BLaER1 treated with 17β-estradiol and CSF1 and Interleukin-3, amounts not matched to agents 10 nM and 100 nM (cell line): ENCODE results near the gene SLC35D2.
A peak's percentile ranks its signal among the peaks of the same experiment; 100 is the strongest.

ENCODE experiments used
- H3K27ac ChIP-seq, 11 experiments: shearing (Covaris generic); formaldehyde crosslinking; 2 replicates each; pipeline ENCODE4 v1.8.1; 2022
- H3K27me3 ChIP-seq, 11 experiments: shearing (Covaris generic); formaldehyde crosslinking; 2 replicates each; pipeline ENCODE4 v1.8.1; 2022
- H3K36me3 ChIP-seq, 11 experiments: shearing (Covaris generic); formaldehyde crosslinking; 2 replicates each; pipeline ENCODE4 v1.8.1; 2022
- H3K4me1 ChIP-seq, 10 experiments: shearing (Covaris generic); formaldehyde crosslinking; 2 replicates each; pipeline ENCODE4 v1.8.1; 2022
- H3K4me2 ChIP-seq, 11 experiments: shearing (Covaris generic); formaldehyde crosslinking; 2 replicates each; pipeline ENCODE4 v1.8.1; 2022
- H3K4me3 ChIP-seq, 10 experiments: shearing (Covaris generic); formaldehyde crosslinking; 2 replicates each; pipeline ENCODE4 v1.8.1; 2022
- H3K9ac ChIP-seq, 11 experiments: shearing (Covaris generic); formaldehyde crosslinking; 2 replicates each; pipeline ENCODE4 v1.8.1; 2022
- H3K9me3 ChIP-seq, 11 experiments: shearing (Covaris generic); formaldehyde crosslinking; replicated peaks in 1 of 11; 2 replicates each; pipeline ENCODE4 v1.8.1; 2022
- H4K20me1 ChIP-seq, 11 experiments: shearing (Covaris generic); formaldehyde crosslinking; 2 replicates each; pipeline ENCODE4 v1.8.1; 2022
- Cebpa-rat ChIP-seq, 11 experiments: shearing (Covaris generic); IDR thresholded peaks; 2 replicates each; pipeline ENCODE4 v1.8.1; 2022

The SLC35D2 gene

GRCh38 chr9:96418920-96419690 lies 35.6 kb upstream of the SLC35D2 start:
- H3K4me2 ChIP-seq = peak overlapping the region; percentile 68 to 93 (median 84)
- H3K4me1 ChIP-seq = peaks cover 46 to 52% (median 50%) of the 10 kb centered on the region in 10 experiments
- peak overlapping the region; percentile 74 to 97 (median 86) for H3K4me3 ChIP-seq
- peaks cover 0 to 15% (median 0%) of the 10 kb centered on the region in 11 experiments; a peak in 6 of 22 replicates for H3K36me3 ChIP-seq
- H3K27me3 ChIP-seq = no peaks in the 10 kb centered on the region
- H3K9me3 ChIP-seq = no peaks in the 10 kb centered on the region
- H4K20me1 ChIP-seq = peaks cover 0 to 31% (median 28%) of the 10 kb centered on the region in 11 experiments; a peak in 15 of 22 replicates
- H3K27ac ChIP-seq = peak overlapping the region; percentile 90 to 99 (median 96)
- peak overlapping the region; percentile 89 to 99 (median 96) for H3K9ac ChIP-seq
- TF ChIP-seq Cebpa-rat (IDR thresholded peaks at IDR 0.05) = no peak

DNA sequence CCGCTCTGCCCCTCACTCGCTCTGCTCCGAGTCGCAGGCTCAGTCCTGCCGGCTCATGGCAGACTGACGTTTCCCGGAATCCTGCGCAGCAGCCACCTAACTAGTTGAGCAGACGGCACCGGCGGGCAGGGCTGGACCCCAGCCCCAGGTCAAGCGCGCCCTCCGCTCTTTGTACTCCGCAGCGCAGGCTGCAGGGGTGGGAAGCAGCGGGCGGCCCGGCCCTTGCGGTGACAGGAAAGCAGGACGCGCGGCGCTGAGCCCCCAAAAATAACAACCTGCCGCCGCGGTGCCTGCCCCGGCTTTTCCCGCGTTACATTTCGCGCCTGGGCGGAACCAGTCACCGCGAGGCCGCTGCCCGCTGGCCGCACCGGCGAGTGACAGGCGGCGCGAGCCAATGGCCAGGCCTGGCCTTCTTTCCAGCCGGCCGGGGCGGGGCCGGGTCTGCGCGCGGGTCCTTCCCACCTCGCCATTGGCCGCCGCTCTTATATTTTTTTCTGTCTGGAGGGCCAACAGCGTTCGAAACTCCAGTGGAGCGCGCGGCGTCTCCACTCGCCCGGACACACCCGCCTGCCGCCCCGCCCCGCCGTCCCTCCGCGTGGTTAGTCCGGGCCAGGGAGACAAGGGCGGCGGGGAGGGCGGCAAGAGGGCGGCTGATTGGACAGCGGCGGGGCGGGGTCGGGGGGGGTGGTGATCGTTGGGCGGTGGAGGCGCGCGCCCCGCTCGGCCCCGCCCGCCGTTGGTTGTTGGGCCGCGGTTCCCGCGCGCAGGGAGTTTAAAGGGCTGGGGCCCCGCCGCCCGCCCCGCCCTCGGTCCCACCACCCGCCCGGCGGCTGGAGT lies 34.8 kb upstream of the SLC35D2 start, which contains the start of gene ZNF367:
Gene ZNF367 (minus strand): TSS at position 288 of the 837 bp plus-strand sequence. CDS start 338 bp downstream, outside the sequence.
- Histone ChIP-seq H3K9me3 (no peaks in the 10 kb centered on the region), H3K36me3 (peaks cover 0 to 16% (median 0%) of the 10 kb centered on the region in 11 experiments; a peak in 6 of 22 replicates), H3K4me2 (peak within 1 kb of the TSS; percentile 84 to 99 (median 96)), H3K27ac (peak within 1 kb of the TSS; percentile 90 to 99 (median 96)), H3K4me1 (peaks cover 54 to 59% (median 57%) of the 10 kb centered on the region in 10 experiments), H3K4me3 (peak within 1 kb of the TSS; percentile 74 to 97 (median 92)), H3K9ac (peak within 1 kb of the TSS; percentile 89 to 99 (median 96)), H3K27me3 (no peaks in the 10 kb centered on the region), H4K20me1 (peaks cover 0 to 39% (median 34%) of the 10 kb centered on the region in 11 experiments; a peak in 16 of 22 replicates)
- no peak for TF ChIP-seq Cebpa-rat (IDR thresholded peaks at IDR 0.05)

- peaks cover 60 to 66% (median 63%) of the 10 kb centered on the region in 10 experiments for H3K4me1 ChIP-seq
- peak overlapping the region; percentile 80 to 99 (median 96) for H3K9ac ChIP-seq
- peak overlapping the region; percentile 76 to 99 (median 90) for H3K4me2 ChIP-seq
- H3K9me3 ChIP-seq = no peaks in the 10 kb centered on the region
- H3K36me3 ChIP-seq = peaks cover 0 to 22% (median 0%) of the 10 kb centered on the region in 11 experiments; a peak in 7 of 22 replicates
- H4K20me1 ChIP-seq = peaks cover 0 to 46% (median 40%) of the 10 kb centered on the region in 11 experiments; a peak in 16 of 22 replicates
- H3K4me3 ChIP-seq = peak overlapping the region; percentile 74 to 97 (median 92)
- TF ChIP-seq Cebpa-rat (IDR thresholded peaks at IDR 0.05) = no peak
- no peaks in the 10 kb centered on the region for H3K27me3 ChIP-seq
- peak overlapping the region; percentile 15 to 99 (median 96); a peak in 21 of 22 replicates for H3K27ac ChIP-seq
Measured at GRCh38 chr9:96417661-96418082, 34.2 kb upstream of the SLC35D2 start.

DNA sequence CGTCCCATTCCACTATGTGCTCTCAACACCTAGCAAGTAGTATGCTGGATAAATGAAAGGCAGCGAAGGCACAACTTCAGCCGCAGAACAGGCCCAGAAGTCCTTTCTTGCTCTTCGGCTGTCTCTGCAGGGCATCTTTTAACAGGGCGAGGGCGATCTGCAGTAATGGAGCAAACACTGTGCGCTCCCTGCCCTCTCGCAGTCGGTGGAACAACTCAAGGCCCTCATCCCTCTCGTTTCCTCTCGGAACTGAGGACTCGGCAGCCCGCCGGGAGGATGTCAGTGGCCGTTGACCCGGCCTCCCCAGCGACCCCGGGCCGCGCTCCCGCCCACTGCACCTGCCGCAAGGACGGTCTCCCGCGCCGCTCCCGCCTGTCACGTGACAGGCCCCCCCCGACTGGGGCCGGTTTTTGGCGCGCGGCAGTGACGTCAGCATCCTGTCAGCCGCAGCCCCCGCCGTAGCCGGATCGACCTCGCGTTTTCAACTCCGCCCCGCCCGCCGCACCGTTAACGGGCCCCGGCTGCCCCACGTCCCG lies 33.6 kb upstream of the SLC35D2 start:
- Histone ChIP-seq H3K4me3 (peak overlapping the region; percentile 74 to 97 (median 92)), H3K9ac (peak overlapping the region; percentile 80 to 99 (median 96)), H4K20me1 (peaks cover 0 to 51% (median 45%) of the 10 kb centered on the region in 11 experiments; a peak in 16 of 22 replicates), H3K36me3 (peaks cover 0 to 23% (median 0%) of the 10 kb centered on the region in 11 experiments; a peak in 8 of 22 replicates), H3K4me1 (peaks cover 65 to 70% (median 69%) of the 10 kb centered on the region in 10 experiments), H3K4me2 (peak overlapping the region; percentile 81 to 98 (median 95)), H3K9me3 (no peaks in the 10 kb centered on the region), H3K27me3 (no peaks in the 10 kb centered on the region), H3K27ac (peak overlapping the region; percentile 65 to 99 (median 96); a peak in 21 of 22 replicates)
- TF ChIP-seq Cebpa-rat (IDR thresholded peaks at IDR 0.05) = no peak

GRCh38 chr9:96413302-96414221 lies 30.1 kb upstream of the SLC35D2 start:
- Histone ChIP-seq H3K4me2 (peak overlapping the region; percentile 81 to 98 (median 92)), H4K20me1 (peaks cover 0 to 84% (median 76%) of the 10 kb centered on the region in 11 experiments; a peak in 16 of 22 replicates), H3K4me3 (peak overlapping the region; percentile 33 to 77 (median 44); a peak in 17 of 20 replicates), H3K9me3 (peaks cover 0 to 7% (median 0%) of the 10 kb centered on the region in 11 experiments; a peak in 1 of 22 replicates), H3K4me1 (peaks cover 45 to 58% (median 52%) of the 10 kb centered on the region in 10 experiments), H3K27ac (peak overlapping the region; percentile 16 to 75 (median 55); a peak in 20 of 22 replicates), H3K36me3 (peaks cover 0 to 56% (median 29%) of the 10 kb centered on the region in 11 experiments; a peak in 16 of 22 replicates), H3K27me3 (no peaks in the 10 kb centered on the region), H3K9ac (peak overlapping the region; percentile 20 to 65 (median 53); a peak in 20 of 22 replicates)
- TF ChIP-seq Cebpa-rat (IDR thresholded peaks at IDR 0.05) = no peak

DNA sequence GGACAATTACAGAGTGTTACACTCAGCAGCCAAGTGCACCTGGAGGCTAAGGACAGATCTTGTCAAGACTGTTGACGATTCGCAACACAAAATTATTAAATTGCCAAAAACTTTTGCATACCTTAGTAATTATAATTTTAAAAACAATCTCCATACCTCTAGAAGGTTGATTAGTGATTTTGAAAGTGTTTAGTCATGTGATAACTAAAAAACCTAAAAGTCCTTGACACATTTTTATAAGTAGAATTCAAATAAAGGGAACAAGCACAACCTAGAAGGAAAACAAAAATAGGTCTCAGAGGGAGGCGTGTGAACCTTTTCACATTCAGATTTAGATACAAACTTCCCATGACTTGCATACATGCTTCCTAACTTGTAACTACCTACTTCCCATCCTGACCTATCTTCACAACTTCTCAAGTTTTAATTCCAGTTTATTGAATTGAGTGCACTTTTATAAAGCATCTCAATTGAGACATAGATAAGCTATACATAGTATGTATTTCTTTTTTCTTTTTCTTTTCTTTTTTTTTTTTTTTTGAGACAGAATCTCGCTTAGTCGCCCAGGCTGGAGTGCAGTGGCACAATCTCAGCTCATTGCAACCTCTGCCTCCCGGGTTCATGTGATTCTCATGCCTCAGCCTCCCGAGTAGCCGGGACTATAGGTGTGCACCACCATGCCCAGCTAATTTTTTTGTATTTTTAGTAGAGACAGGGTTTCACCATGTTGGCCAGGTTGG lies 28.8 kb upstream of the SLC35D2 start:
- H3K4me3 ChIP-seq = no peak overlapping the region
- no peaks in the 10 kb centered on the region for H3K27me3 ChIP-seq
- peak overlapping the region in 2 of 11 experiments; percentile 57 to 75; a peak in 1 of 22 replicates for H3K27ac ChIP-seq
- H3K9me3 ChIP-seq = peaks cover 0 to 7% (median 0%) of the 10 kb centered on the region in 11 experiments; a peak in 1 of 22 replicates
- no peak for TF ChIP-seq Cebpa-rat (IDR thresholded peaks at IDR 0.05)
- H3K4me2 ChIP-seq = peak overlapping the region; percentile 81 to 98 (median 92); a peak in 21 of 22 replicates
- H3K36me3 ChIP-seq = peaks cover 0 to 68% (median 37%) of the 10 kb centered on the region in 11 experiments; a peak in 16 of 22 replicates
- peaks cover 0 to 95% (median 78%) of the 10 kb centered on the region in 11 experiments; a peak in 16 of 22 replicates for H4K20me1 ChIP-seq
- peak overlapping the region in 1 of 11 experiments; percentile 45; a peak in 2 of 22 replicates for H3K9ac ChIP-seq
- peaks cover 45 to 58% (median 53%) of the 10 kb centered on the region in 10 experiments for H3K4me1 ChIP-seq
